Calu3 (cell line): Measurements from ENCODE around the gene PIEZO2. TPM values are rescaled to one million over a fixed set of nuclear protein-coding genes. Genes with fewer than 3 reads are reported as not detected.

Experiments used
- BruUV-seq: library from RNA; stranded (reverse); fragments of 400-500 nt; replicated peaks from 2 replicates; lab custom pipeline; 2021; lab: Mats Ljungman, UMichigan
- CTCF ChIA-PET: fragments of 300-600 bp; sonication (Branson Sonifier 250); formaldehyde crosslinking; loops from one replicate; lab custom pipeline; 2022; ENCODE audit warnings: antibody characterized with exemption; lab: Charles Lee
- DNase-seq: peaks from one replicate; pipeline ENCODE4 v3.0.0; 2022
- H3K27ac Mint-ChIP-seq: one replicate; pipeline ENCODE4 v1.8.0; 2022; ENCODE audit warnings: mixed read lengths; ENCODE audit not compliant: unreplicated experiment
- H3K27me3 Mint-ChIP-seq: one replicate; pipeline ENCODE4 v1.8.0; 2022; ENCODE audit warnings: mixed read lengths; ENCODE audit not compliant: unreplicated experiment
- H3K36me3 Mint-ChIP-seq: one replicate; pipeline ENCODE4 v1.8.0; 2022; ENCODE audit warnings: mild to moderate bottlenecking, moderate library complexity, mixed read lengths; ENCODE audit not compliant: insufficient read depth, unreplicated experiment
- H3K4me1 Mint-ChIP-seq: one replicate; pipeline ENCODE4 v1.8.0; 2022; ENCODE audit warnings: mild to moderate bottlenecking, low read depth, mixed read lengths; ENCODE audit not compliant: unreplicated experiment
- H3K4me3 Mint-ChIP-seq: one replicate; pipeline ENCODE4 v1.8.0; 2022; ENCODE audit warnings: mild to moderate bottlenecking, low read depth, moderate library complexity, mixed read lengths; ENCODE audit not compliant: unreplicated experiment
- H3K9me3 Mint-ChIP-seq: one replicate; pipeline ENCODE4 v1.8.0; 2022; ENCODE audit warnings: low read depth, mixed read lengths; ENCODE audit not compliant: unreplicated experiment
- CTCF ChIP-seq: fragments of 200-600 bp; IDR thresholded peaks from one replicate; pipeline ENCODE4 v1.8.0; 2022; ENCODE audit warnings: antibody characterized with exemption; ENCODE audit not compliant: unreplicated experiment
- intact Hi-C: fragments of 100-400 bp; cut with micrococcal nuclease; formaldehyde crosslinking; loops from one replicate; pipeline ENCODE4 v1.10.0; 2022; ENCODE audit not compliant: unreplicated experiment
- total RNA-seq: library from RNA; stranded (reverse); gene quantifications from 2 replicates; pipeline ENCODE4 v1.2.3, GENCODE V29; 2022

Gene PIEZO2
- total RNA-seq, 1 experiment from 2014 or later = 0.24 TPM

- no peak for TF ChIP-seq CTCF
- BruUV-seq = no TSS peak
- intact Hi-C loops = no loop called here
- Mint-ChIP-seq H3K4me1 (no peaks in the 10 kb centered on the region), H3K4me3 (no peak overlapping the region), H3K27ac (no peak overlapping the region), H3K27me3 (peaks cover 44% of the 10 kb centered on the region), H3K36me3 (no peaks in the 10 kb centered on the region), H3K9me3 (no peaks in the 10 kb centered on the region)
- no peak for DNase-seq
- CTCF ChIA-PET = no interaction called here
Observed at GRCh38 chr18:11156978-11157377, 7.6 kb upstream of the PIEZO2 start.

GRCh38 chr18:11155034-11155759 is 5.8 kb upstream of the PIEZO2 start:
- H3K27ac Mint-ChIP-seq = no peak overlapping the region
- H3K4me3 Mint-ChIP-seq = no peak overlapping the region
- no peak for DNase-seq
- no peaks in the 10 kb centered on the region for H3K9me3 Mint-ChIP-seq
- CTCF ChIA-PET = interaction anchor here (1.1 to 1.7 kb wide), 4 partner anchors 114 to 595 kb away, joined by 3 to 33 read pairs (median 11); no protein-coding TSS in a partner anchor
- TF ChIP-seq CTCF = no peak
- H3K4me1 Mint-ChIP-seq = no peaks in the 10 kb centered on the region
- BruUV-seq = no TSS peak
- intact Hi-C loops = no loop called here
- peaks cover 44% of the 10 kb centered on the region for H3K27me3 Mint-ChIP-seq
- H3K36me3 Mint-ChIP-seq = no peaks in the 10 kb centered on the region

GRCh38 chr18:11154368-11154989 is 5.1 kb upstream of the PIEZO2 start:
- CTCF ChIA-PET = interaction anchor here (0.9 to 1.7 kb wide), 7 partner anchors 113 to 594 kb away, joined by 3 to 33 read pairs (median 6); no protein-coding TSS in a partner anchor
- no peak for TF ChIP-seq CTCF
- intact Hi-C loops = loop anchor here (1.0 to 5.0 kb wide), 4 partner anchors 112 to 594 kb away; no protein-coding TSS in a partner anchor
- DNase-seq = peak; percentile 20
- Mint-ChIP-seq H3K36me3 (no peaks in the 10 kb centered on the region), H3K27ac (no peak overlapping the region), H3K27me3 (peaks cover 44% of the 10 kb centered on the region), H3K4me3 (no peak overlapping the region), H3K9me3 (no peaks in the 10 kb centered on the region), H3K4me1 (no peaks in the 10 kb centered on the region)
- BruUV-seq = no TSS peak

GRCh38 chr18:11153097-11153496 is 3.7 kb upstream of the PIEZO2 start:
- intact Hi-C loops = loop anchor here (5.0 kb wide), 1 partner anchor 111 kb away; no protein-coding TSS in a partner anchor
- no peak for DNase-seq
- H3K4me3 Mint-ChIP-seq = no peak overlapping the region
- no peaks in the 10 kb centered on the region for H3K36me3 Mint-ChIP-seq
- no TSS peak for BruUV-seq
- H3K4me1 Mint-ChIP-seq = no peaks in the 10 kb centered on the region
- no peaks in the 10 kb centered on the region for H3K9me3 Mint-ChIP-seq
- TF ChIP-seq CTCF = no peak
- CTCF ChIA-PET = no interaction called here
- H3K27me3 Mint-ChIP-seq = peaks cover 38% of the 10 kb centered on the region
- no peak overlapping the region for H3K27ac Mint-ChIP-seq
